ENCODE measurements around the gene UAP1L1.

Gene UAP1L1

GRCh38 chr9:137076636-137077009 lies 694 bp upstream of the UAP1L1 start:
- TF ChIP-seq POLR2A (IDR thresholded peaks at IDR 0.05; ENCODE audit: extremely low read depth, insufficient read length), result no peak
- TF ChIP-seq, protein P1, sequence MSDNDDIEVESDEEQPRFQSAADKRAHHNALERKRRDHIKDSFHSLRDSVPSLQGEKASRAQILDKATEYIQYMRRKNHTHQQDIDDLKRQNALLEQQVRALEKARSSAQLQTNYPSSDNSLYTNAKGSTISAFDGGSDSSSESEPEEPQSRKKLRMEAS (IDR thresholded peaks at IDR 0.05; ENCODE audit: low read depth, low read length), result no peak
- TF ChIP-seq, protein P2, sequence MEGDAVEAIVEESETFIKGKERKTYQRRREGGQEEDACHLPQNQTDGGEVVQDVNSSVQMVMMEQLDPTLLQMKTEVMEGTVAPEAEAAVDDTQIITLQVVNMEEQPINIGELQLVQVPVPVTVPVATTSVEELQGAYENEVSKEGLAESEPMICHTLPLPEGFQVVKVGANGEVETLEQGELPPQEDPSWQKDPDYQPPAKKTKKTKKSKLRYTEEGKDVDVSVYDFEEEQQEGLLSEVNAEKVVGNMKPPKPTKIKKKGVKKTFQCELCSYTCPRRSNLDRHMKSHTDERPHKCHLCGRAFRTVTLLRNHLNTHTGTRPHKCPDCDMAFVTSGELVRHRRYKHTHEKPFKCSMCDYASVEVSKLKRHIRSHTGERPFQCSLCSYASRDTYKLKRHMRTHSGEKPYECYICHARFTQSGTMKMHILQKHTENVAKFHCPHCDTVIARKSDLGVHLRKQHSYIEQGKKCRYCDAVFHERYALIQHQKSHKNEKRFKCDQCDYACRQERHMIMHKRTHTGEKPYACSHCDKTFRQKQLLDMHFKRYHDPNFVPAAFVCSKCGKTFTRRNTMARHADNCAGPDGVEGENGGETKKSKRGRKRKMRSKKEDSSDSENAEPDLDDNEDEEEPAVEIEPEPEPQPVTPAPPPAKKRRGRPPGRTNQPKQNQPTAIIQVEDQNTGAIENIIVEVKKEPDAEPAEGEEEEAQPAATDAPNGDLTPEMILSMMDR (IDR thresholded peaks at IDR 0.05; ENCODE audit: low read depth, low read length), result no peak
- no peak overlapping the region for H3K4me3 ChIP-seq (ENCODE audit: low read depth, low read length)
- DNase-seq (ENCODE audit: low read depth), result no peak

GRCh38 chr9:137077758-137078693 lies 709 bp downstream of the UAP1L1 start:
- DNase-seq (ENCODE audit: low read depth), result no peak
- TF ChIP-seq, protein P1 (IDR thresholded peaks at IDR 0.05; ENCODE audit: low read depth, low read length), result no peak
- TF ChIP-seq MYC (IDR thresholded peaks at IDR 0.05; ENCODE audit: low read depth, low read length), result no peak
- TF ChIP-seq, protein P2 (IDR thresholded peaks at IDR 0.05; ENCODE audit: low read depth, low read length), result no peak
- no peak overlapping the region for H3K4me3 ChIP-seq (ENCODE audit: low read depth, low read length)

GRCh38 chr9:137078701-137079400 lies 1.5 kb downstream of the UAP1L1 start:
- no peak for DNase-seq (ENCODE audit: low read depth)
- TF ChIP-seq, protein P2 (IDR thresholded peaks at IDR 0.05; ENCODE audit: low read depth, low read length), result no peak
- TF ChIP-seq POLR2A (IDR thresholded peaks at IDR 0.05; ENCODE audit: extremely low read depth, insufficient read length), result no peak
- TF ChIP-seq, protein P1 (IDR thresholded peaks at IDR 0.05; ENCODE audit: low read depth, low read length), result no peak
- no peak for TF ChIP-seq MYC (IDR thresholded peaks at IDR 0.05; ENCODE audit: low read depth, low read length)
- H3K4me3 ChIP-seq (ENCODE audit: low read depth, low read length), result no peak overlapping the region

DNA sequence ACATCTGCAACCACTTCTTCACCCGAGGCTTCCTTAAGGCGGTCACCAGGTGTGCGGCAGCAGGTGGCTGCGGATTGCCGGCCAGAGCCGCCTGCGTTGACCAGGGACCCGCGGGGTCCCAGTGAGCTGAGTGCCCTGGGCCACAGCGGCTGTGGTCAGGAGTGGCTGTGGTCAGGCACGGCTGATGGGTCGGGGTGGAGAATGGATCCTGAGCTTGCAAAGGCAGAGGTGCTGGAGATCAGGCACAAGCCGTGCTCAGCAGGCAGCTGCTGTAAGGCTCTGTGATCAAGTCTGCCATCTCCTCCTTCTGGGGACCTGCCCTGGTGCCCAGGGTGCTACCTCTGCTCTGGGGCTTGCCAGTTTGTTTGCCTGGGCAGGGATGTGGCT lies 2.1 kb downstream of the UAP1L1 start:
- DNase-seq (ENCODE audit: low read depth), result no peak
- no peak overlapping the region for H3K4me3 ChIP-seq (ENCODE audit: low read depth, low read length)
- TF ChIP-seq POLR2A (IDR thresholded peaks at IDR 0.05; ENCODE audit: extremely low read depth, insufficient read length) (no peak), MYC (IDR thresholded peaks at IDR 0.05; ENCODE audit: low read depth, low read length) (no peak)
- TF ChIP-seq, protein P2 (IDR thresholded peaks at IDR 0.05; ENCODE audit: low read depth, low read length), result no peak
- TF ChIP-seq, protein P1 (IDR thresholded peaks at IDR 0.05; ENCODE audit: low read depth, low read length), result no peak

GRCh38 chr9:137080260-137081122 lies 3.2 kb downstream of the UAP1L1 start:
- TF ChIP-seq, protein P2 (IDR thresholded peaks at IDR 0.05; ENCODE audit: low read depth, low read length), result no peak
- no peak for TF ChIP-seq POLR2A (IDR thresholded peaks at IDR 0.05; ENCODE audit: extremely low read depth, insufficient read length)
- TF ChIP-seq, protein P1 (IDR thresholded peaks at IDR 0.05; ENCODE audit: low read depth, low read length), result no peak
- TF ChIP-seq MYC (IDR thresholded peaks at IDR 0.05; ENCODE audit: low read depth, low read length), result no peak
- no peak overlapping the region for H3K4me3 ChIP-seq (ENCODE audit: low read depth, low read length)
- DNase-seq (ENCODE audit: low read depth), result no peak

Measured in NB4 (cell line).